ENCODE data around the gene MLIP. TPM values are rescaled to one million over a fixed set of nuclear protein-coding genes. Genes with fewer than 3 reads are reported as not detected.

The MLIP gene
- total and polyA plus RNA-seq, 2 experiments from 2014 or later = not detected

DNA sequence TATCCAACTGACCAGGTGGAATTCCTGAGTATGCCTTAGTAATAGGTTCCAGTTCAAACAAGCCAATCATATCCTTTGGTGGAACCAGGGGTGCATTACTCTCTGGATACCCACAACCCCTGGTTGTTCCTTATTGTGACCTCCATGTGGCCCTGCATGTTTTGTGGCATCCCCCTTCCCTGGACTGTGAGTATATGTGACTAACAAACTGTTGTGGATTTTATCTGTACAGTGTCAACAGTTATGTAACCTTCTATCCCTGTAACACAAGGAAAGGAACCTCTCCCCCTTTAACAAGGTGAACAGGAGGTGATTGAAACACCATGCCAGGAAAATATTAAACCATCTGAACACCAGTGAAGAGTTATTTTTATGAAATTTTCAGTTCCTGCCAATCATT lies 46.2 kb downstream of the MLIP start:
- Histone ChIP-seq H3K79me2 (ENCODE audit: insufficient read depth) (no peaks in the 10 kb centered on the region), H4K20me1 (ENCODE audit: insufficient read depth) (no peaks in the 10 kb centered on the region), H3K9me3 (ENCODE audit: low read depth) (no peaks in the 10 kb centered on the region), H3K9ac (no peak overlapping the region), H3F3A (ENCODE audit: insufficient read depth) (no peaks in the 10 kb centered on the region), H3K27me3 (replicated peaks; ENCODE audit: insufficient read depth) (no peaks in the 10 kb centered on the region), H2AFZ (no peak overlapping the region), H3K4me3 (no peak overlapping the region), H3K9me2 (ENCODE audit: insufficient read depth) (no peaks in the 10 kb centered on the region), H3K4me1 (ENCODE audit: insufficient read depth) (no peaks in the 10 kb centered on the region), H3K27ac (no peak overlapping the region), H3K4me2 (ENCODE audit: unreplicated experiment) (no peak overlapping the region), H3K36me3 (ENCODE audit: low read depth) (no peaks in the 10 kb centered on the region)
- DNase-seq = no peak
- TF ChIP-seq EZH2 (IDR thresholded peaks at IDR 0.05; ENCODE audit: insufficient read depth, poor library complexity, severe bottlenecking) (no peak), EZH2phosphoT487 (IDR thresholded peaks at IDR 0.05; ENCODE audit: insufficient read depth, low read depth) (no peak)
- in situ Hi-C loops (cut with MboI) = no loop called here

DNA sequence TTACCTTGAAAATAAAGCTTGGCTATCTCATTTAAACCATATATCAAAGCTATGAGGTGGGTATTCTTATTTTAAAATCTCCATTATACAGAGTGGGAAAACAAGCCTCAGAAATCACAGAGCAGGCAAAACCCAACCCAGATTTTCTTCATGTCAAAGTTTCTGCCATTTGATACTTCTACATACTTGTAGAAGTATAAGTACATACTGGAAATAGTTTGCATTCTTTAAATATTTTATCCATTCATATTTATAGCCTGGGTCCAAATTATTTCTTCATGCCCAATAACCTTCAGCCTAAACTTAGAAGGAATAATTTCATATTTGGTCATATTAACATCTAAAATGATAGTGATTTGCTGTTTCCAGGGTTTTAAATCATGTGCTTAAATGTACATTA lies 61.8 kb downstream of the MLIP start:
- H3K27ac ChIP-seq = no peak overlapping the region

DNA sequence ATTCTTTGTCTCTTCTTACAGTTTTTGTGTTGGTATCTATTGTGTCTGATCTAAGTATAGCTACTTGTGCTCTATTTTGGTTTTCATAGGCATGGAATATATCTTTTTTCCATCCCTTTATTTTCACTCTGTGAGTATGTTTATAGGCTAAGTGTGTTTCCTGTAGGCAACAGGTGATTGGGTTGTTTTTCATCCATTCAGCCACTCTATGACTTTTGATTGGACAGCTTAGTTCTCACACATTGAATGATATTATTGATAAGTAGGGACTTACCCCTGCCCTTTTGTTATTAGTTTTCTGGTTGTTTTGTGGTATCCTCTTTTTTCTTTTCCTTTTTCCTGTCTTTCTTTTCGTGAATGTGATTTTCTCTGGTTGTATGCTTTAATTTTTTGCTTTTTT lies 67.9 kb downstream of the MLIP start:
- no peak overlapping the region for H2AFZ ChIP-seq
- TF ChIP-seq EZH2phosphoT487 (IDR thresholded peaks at IDR 0.05; ENCODE audit: insufficient read depth, low read depth) = no peak
- no peak for TF ChIP-seq EZH2 (IDR thresholded peaks at IDR 0.05; ENCODE audit: insufficient read depth, poor library complexity, severe bottlenecking)
- H3K9me3 ChIP-seq (ENCODE audit: low read depth) = no peaks in the 10 kb centered on the region
- DNase-seq = no peak
- no peaks in the 10 kb centered on the region for H3K36me3 ChIP-seq (ENCODE audit: low read depth)
- H3F3A ChIP-seq (ENCODE audit: insufficient read depth) = no peaks in the 10 kb centered on the region
- H3K4me3 ChIP-seq = no peak overlapping the region
- H3K79me2 ChIP-seq (ENCODE audit: insufficient read depth) = no peaks in the 10 kb centered on the region
- H3K4me2 ChIP-seq (ENCODE audit: unreplicated experiment) = no peak overlapping the region
- H3K9ac ChIP-seq = no peak overlapping the region
- WGBS, 2 experiments (ENCODE audit: low coverage in 1 of 2, low lambda C conversion rate in 2 of 2, missing lambda C conversion rate in 2 of 2) = 0% methylated on average over 1 of the region's 1 CpG
- no peaks in the 10 kb centered on the region for H3K27me3 ChIP-seq (replicated peaks; ENCODE audit: insufficient read depth)
- no peaks in the 10 kb centered on the region for H3K4me1 ChIP-seq (ENCODE audit: insufficient read depth)
- in situ Hi-C loops (cut with MboI) = no loop called here
- no peaks in the 10 kb centered on the region for H4K20me1 ChIP-seq (ENCODE audit: insufficient read depth)
- no peaks in the 10 kb centered on the region for H3K9me2 ChIP-seq (ENCODE audit: insufficient read depth)
- H3K27ac ChIP-seq = no peak overlapping the region

More for the DNA sequence above, 61.8 kb downstream of the MLIP start:
- no peaks in the 10 kb centered on the region for H3K9me3 ChIP-seq (ENCODE audit: low read depth)
- DNase-seq = no peak
- peak overlapping the region; percentile 51 for H3K4me2 ChIP-seq (ENCODE audit: unreplicated experiment)
- TF ChIP-seq EZH2 (IDR thresholded peaks at IDR 0.05; ENCODE audit: insufficient read depth, poor library complexity, severe bottlenecking) (no peak), EZH2phosphoT487 (IDR thresholded peaks at IDR 0.05; ENCODE audit: insufficient read depth, low read depth) (no peak)
- H3K9ac ChIP-seq = no peak overlapping the region
- in situ Hi-C loops (cut with MboI) = no loop called here
- no peaks in the 10 kb centered on the region for H4K20me1 ChIP-seq (ENCODE audit: insufficient read depth)
- no peak overlapping the region for H3K4me3 ChIP-seq
- H3K79me2 ChIP-seq (ENCODE audit: insufficient read depth) = no peaks in the 10 kb centered on the region
- H3F3A ChIP-seq (ENCODE audit: insufficient read depth) = no peaks in the 10 kb centered on the region
- peaks cover 10% of the 10 kb centered on the region for H3K4me1 ChIP-seq (ENCODE audit: insufficient read depth)
- H3K27me3 ChIP-seq (replicated peaks; ENCODE audit: insufficient read depth) = no peaks in the 10 kb centered on the region
- H3K9me2 ChIP-seq (ENCODE audit: insufficient read depth) = no peaks in the 10 kb centered on the region
- no peaks in the 10 kb centered on the region for H3K36me3 ChIP-seq (ENCODE audit: low read depth)
- H2AFZ ChIP-seq = peak overlapping the region; percentile 70

- Histone ChIP-seq H3K79me2 (ENCODE audit: insufficient read depth) (no peaks in the 10 kb centered on the region), H3K4me2 (ENCODE audit: unreplicated experiment) (no peak overlapping the region), H3K36me3 (ENCODE audit: low read depth) (no peaks in the 10 kb centered on the region), H3K4me1 (ENCODE audit: insufficient read depth) (no peaks in the 10 kb centered on the region), H3K27me3 (replicated peaks; ENCODE audit: insufficient read depth) (no peaks in the 10 kb centered on the region), H3K27ac (no peak overlapping the region), H3K9me2 (ENCODE audit: insufficient read depth) (no peaks in the 10 kb centered on the region), H4K20me1 (ENCODE audit: insufficient read depth) (no peaks in the 10 kb centered on the region), H3K9ac (no peak overlapping the region), H3F3A (ENCODE audit: insufficient read depth) (no peaks in the 10 kb centered on the region), H3K4me3 (no peak overlapping the region), H3K9me3 (ENCODE audit: low read depth) (no peaks in the 10 kb centered on the region), H2AFZ (no peak overlapping the region)
- in situ Hi-C loops (cut with MboI) = no loop called here
- no peak for DNase-seq
- no peak for TF ChIP-seq EZH2 (IDR thresholded peaks at IDR 0.05; ENCODE audit: insufficient read depth, poor library complexity, severe bottlenecking)
- no peak for TF ChIP-seq EZH2phosphoT487 (IDR thresholded peaks at IDR 0.05; ENCODE audit: insufficient read depth, low read depth)
- WGBS, 2 experiments (ENCODE audit: low coverage in 1 of 2, low lambda C conversion rate in 2 of 2, missing lambda C conversion rate in 2 of 2) = 69 to 78% methylated on average over 7 of the region's 7 CpGs
These were observed 72.4 kb downstream of the MLIP start for GRCh38 chr6:54183616-54184015.

GRCh38 chr6:54185885-54186284 lies 74.6 kb downstream of the MLIP start:
- no peak for DNase-seq
- H4K20me1 ChIP-seq (ENCODE audit: insufficient read depth) = no peaks in the 10 kb centered on the region
- TF ChIP-seq EZH2 (IDR thresholded peaks at IDR 0.05; ENCODE audit: insufficient read depth, poor library complexity, severe bottlenecking) (no peak), EZH2phosphoT487 (IDR thresholded peaks at IDR 0.05; ENCODE audit: insufficient read depth, low read depth) (no peak)
- WGBS, 2 experiments (ENCODE audit: low coverage in 1 of 2, low lambda C conversion rate in 2 of 2, missing lambda C conversion rate in 2 of 2) = 63 to 75% methylated on average over 1 of the region's 1 CpG
- H3K9me3 ChIP-seq (ENCODE audit: low read depth) = no peaks in the 10 kb centered on the region
- no peaks in the 10 kb centered on the region for H3K4me1 ChIP-seq (ENCODE audit: insufficient read depth)
- no peak overlapping the region for H3K9ac ChIP-seq
- no peak overlapping the region for H3K27ac ChIP-seq
- in situ Hi-C loops (cut with MboI) = no loop called here
- no peaks in the 10 kb centered on the region for H3K9me2 ChIP-seq (ENCODE audit: insufficient read depth)
- H3K27me3 ChIP-seq (replicated peaks; ENCODE audit: insufficient read depth) = no peaks in the 10 kb centered on the region
- H3K79me2 ChIP-seq (ENCODE audit: insufficient read depth) = no peaks in the 10 kb centered on the region
- H3K36me3 ChIP-seq (ENCODE audit: low read depth) = no peaks in the 10 kb centered on the region
- no peak overlapping the region for H3K4me2 ChIP-seq (ENCODE audit: unreplicated experiment)
- H2AFZ ChIP-seq = no peak overlapping the region
- H3K4me3 ChIP-seq = no peak overlapping the region
- no peaks in the 10 kb centered on the region for H3F3A ChIP-seq (ENCODE audit: insufficient read depth)
